Measurements from ENCODE around the gene PRR19. TPM values are rescaled to one million over a fixed set of nuclear protein-coding genes. Genes with fewer than 3 reads are reported as not detected.

PRR19 gene
- polyA plus RNA-seq, 3 donors = 0.26 to 0.67 (median 0.34) TPM

- H3K27ac ChIP-seq (ENCODE audit: low read depth, low read length) = no peak overlapping the region
- WGBS, 3 donors = 91 to 95% (median 92%) methylated on average over 31 of the region's 31 CpGs
These were observed 50.6 kb downstream of the PRR19 start for GRCh38 chr19:42352301-42353259.

DNA sequence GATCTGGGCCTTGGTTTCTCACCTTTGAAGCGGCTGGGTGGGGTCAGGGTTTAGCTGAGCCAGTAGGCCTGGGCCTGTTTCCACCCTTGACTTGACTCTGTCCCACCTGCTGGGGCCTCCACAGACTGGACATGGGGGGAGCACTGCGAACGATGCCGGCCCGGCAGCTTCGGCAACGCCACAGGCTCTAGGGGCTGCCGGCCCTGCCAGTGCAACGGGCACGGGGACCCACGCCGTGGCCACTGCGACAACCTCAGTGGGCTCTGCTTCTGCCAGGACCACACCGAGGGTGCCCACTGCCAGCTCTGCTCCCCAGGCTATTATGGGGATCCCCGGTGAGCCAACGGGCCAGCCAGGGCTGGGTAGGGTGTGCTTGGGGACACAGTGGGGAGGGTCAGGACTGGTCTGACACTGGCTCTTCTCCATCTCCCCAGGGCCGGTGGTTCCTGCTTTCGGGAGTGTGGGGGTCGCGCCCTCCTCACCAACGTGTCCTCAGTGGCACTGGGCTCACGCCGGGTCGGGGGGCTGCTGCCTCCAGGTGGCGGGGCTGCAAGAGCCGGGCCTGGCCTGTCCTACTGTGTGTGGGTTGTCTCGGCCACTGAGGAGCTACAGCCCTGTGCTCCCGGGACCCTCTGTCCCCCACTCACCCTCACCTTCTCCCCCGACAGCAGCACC, 51.5 kb downstream of the PRR19 start:
- 94 to 95% (median 95%) methylated on average over 28 to 29 of the region's 29 CpGs for WGBS, 3 donors
- no peak overlapping the region for H3K27ac ChIP-seq (ENCODE audit: low read depth, low read length)

DNA sequence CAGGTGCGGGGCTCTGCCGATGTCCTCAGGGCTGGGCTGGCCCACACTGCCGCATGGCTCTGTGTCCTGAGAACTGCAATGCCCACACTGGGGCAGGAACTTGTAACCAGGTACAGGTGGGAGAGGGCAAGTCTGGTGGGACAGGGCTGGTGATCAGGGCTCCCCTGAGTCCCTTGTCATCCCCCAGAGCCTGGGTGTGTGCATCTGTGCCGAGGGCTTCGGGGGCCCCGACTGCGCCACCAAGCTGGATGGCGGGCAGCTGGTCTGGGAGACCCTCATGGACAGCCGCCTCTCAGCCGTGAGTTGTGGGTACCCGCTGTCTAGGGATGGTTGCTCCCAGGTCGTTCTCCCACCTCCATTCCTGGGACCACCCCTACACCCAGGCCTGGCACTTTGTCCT, 54.0 kb downstream of the PRR19 start:
- H3K27ac ChIP-seq (ENCODE audit: low read depth, low read length) = no peak overlapping the region
- WGBS, 3 donors = 94 to 97% (median 97%) methylated on average over 12 of the region's 12 CpGs

DNA sequence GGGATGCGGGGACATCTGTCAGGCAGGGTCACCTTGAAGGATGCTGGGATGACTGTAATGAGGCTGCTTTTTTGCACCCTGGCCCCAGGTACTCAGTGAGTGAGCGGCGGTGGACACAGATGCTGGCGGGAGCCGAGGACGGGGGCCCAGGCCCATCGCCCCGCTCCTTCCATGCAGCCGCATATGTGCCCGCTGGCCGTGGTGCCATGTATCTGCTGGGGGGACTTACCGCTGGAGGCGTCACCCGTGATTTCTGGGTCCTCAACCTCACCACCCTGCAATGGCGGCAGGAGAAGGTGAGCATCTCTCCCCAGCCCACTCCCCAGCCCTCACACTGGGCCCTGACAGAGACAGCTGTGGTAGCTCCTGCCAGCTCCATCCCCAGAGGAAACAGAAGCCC, 54.8 kb downstream of the PRR19 start:
- H3K27ac ChIP-seq (ENCODE audit: low read depth, low read length) = no peak overlapping the region
- WGBS, 3 donors = 96 to 99% (median 98%) methylated on average over 15 of the region's 15 CpGs

- WGBS, 3 donors = 89 to 94% (median 92%) methylated on average over 12 of the region's 12 CpGs
- H3K27ac ChIP-seq (ENCODE audit: low read depth, low read length) = no peak overlapping the region
These were observed 55.4 kb downstream of the PRR19 start for GRCh38 chr19:42357290-42357689.

Other genes with a start within 250 kb of the PRR19 start
- 1 to 10 TPM in 1 of 3 donors, under 1 TPM in 2; 0.51 to 1.2 (median 0.79) TPM for gene GRIK5, start 231.9 kb upstream of the PRR19 start, polyA plus RNA-seq
- gene ZNF574, start 226.0 kb upstream of the PRR19 start, polyA plus RNA-seq = 1 to 10 TPM; 4.2 to 8.0 (median 5.3) TPM
- gene POU2F2, start 169.7 kb upstream of the PRR19 start, polyA plus RNA-seq = 1 to 10 TPM in 1 of 3 donors, under 1 TPM in 2; 0.67 to 1.2 (median 0.83) TPM
- gene DEDD2, start 84.5 kb upstream of the PRR19 start, polyA plus RNA-seq = 10 to 100 TPM; 14.1 to 17.9 (median 15.7) TPM
- gene ZNF526, start 81.8 kb upstream of the PRR19 start, polyA plus RNA-seq = 1 to 10 TPM; 2.9 to 3.4 (median 2.9) TPM
- 10 to 100 TPM; 20.9 to 53.8 (median 37.3) TPM for gene GSK3A, start 59.5 kb upstream of the PRR19 start, polyA plus RNA-seq
- gene ERF, start 47.0 kb upstream of the PRR19 start, polyA plus RNA-seq = 10 to 100 TPM; 16.5 to 64.6 (median 33.4) TPM
- gene CIC, start 32.9 kb upstream of the PRR19 start, polyA plus RNA-seq = 10 to 100 TPM; 18.7 to 49.1 (median 33.3) TPM
- 10 to 100 TPM in 2 of 3 donors, 1 to 10 TPM in 1; 7.7 to 17.3 (median 11.2) TPM for gene PAFAH1B3, start 492 bp downstream of the PRR19 start, polyA plus RNA-seq
- 1 to 10 TPM in 1 of 3 donors, under 1 TPM in 1, not detected in 1; 0.10 to 1.4 TPM for gene TMEM145, start 11.2 kb downstream of the PRR19 start, polyA plus RNA-seq
- 10 to 100 TPM in 2 of 3 donors, 1 to 10 TPM in 1; 6.8 to 30.4 (median 20.3) TPM for gene MEGF8, start 23.5 kb downstream of the PRR19 start, polyA plus RNA-seq
- gene CNFN, start 88.2 kb downstream of the PRR19 start, polyA plus RNA-seq = 10 to 100 TPM in 2 of 3 donors, 1 to 10 TPM in 1; 2.8 to 13.5 (median 11.1) TPM
- 1,000 to 10,000 TPM in 1 of 3 donors, 100 to 1,000 TPM in 2; 207 to 2,261 (median 448) TPM for gene LIPE, start 125.3 kb downstream of the PRR19 start, polyA plus RNA-seq
- 10 to 100 TPM in 2 of 3 donors, 1 to 10 TPM in 1; 2.1 to 26.5 (median 14.5) TPM for gene CXCL17, start 140.8 kb downstream of the PRR19 start, polyA plus RNA-seq
- gene CEACAM1, start 226.3 kb downstream of the PRR19 start, polyA plus RNA-seq = 10 to 100 TPM in 1 of 3 donors, 1 to 10 TPM in 2; 1.4 to 11.4 (median 6.0) TPM

Data from adipose tissue (tissue), 3 donors.